Stimulated activated naive CD8-positive, alpha-beta T cell treated with anti-CD3 and anti-CD28 coated beads, Interleukin-15, Interleukin-2, amounts not matched to agents 100 ng/mL and 50 ng/mL, for 24 hours (primary cell): ENCODE measurements around the gene PITPNM3.
"Not testable (repeated sequence)": the region's sequence is repeated elsewhere in the genome, so short reads cannot be mapped to it uniquely, and the experiment has no call there.

ENCODE experiments used
- H3K27ac Mint-ChIP-seq: one replicate; pipeline ENCODE4 v1.8.0; 2021; ENCODE audit warnings: mild to moderate bottlenecking, mixed read lengths
- H3K27me3 Mint-ChIP-seq: one replicate; pipeline ENCODE4 v1.8.0; 2021; ENCODE audit warnings: mixed read lengths
- H3K36me3 Mint-ChIP-seq: one replicate; pipeline ENCODE4 v1.8.0; 2021; ENCODE audit warnings: low read depth, mixed read lengths
- H3K4me1 Mint-ChIP-seq: one replicate; pipeline ENCODE4 v1.8.0; 2021; ENCODE audit warnings: low read depth, mixed read lengths
- H3K4me3 Mint-ChIP-seq: one replicate; pipeline ENCODE4 v1.8.0; 2021; ENCODE audit warnings: mild to moderate bottlenecking, mixed read lengths
- H3K9me3 Mint-ChIP-seq: one replicate; pipeline ENCODE4 v1.8.0; 2021; ENCODE audit warnings: mixed read lengths

The PITPNM3 gene

GRCh38 chr17:6583411-6583810, 27.1 kb upstream of the PITPNM3 start:
- no peak overlapping the region for H3K27ac Mint-ChIP-seq
- no peak overlapping the region for H3K4me3 Mint-ChIP-seq
- H3K36me3 Mint-ChIP-seq: peaks cover 76% of the 10 kb centered on the region
- peaks cover 4% of the 10 kb centered on the region for H3K9me3 Mint-ChIP-seq
- no peaks in the 10 kb centered on the region for H3K4me1 Mint-ChIP-seq
- H3K27me3 Mint-ChIP-seq: no peaks in the 10 kb centered on the region

- Mint-ChIP-seq H3K27me3 (no peaks in the 10 kb centered on the region), H3K4me1 (peaks cover 12% of the 10 kb centered on the region), H3K9me3 (no peaks in the 10 kb centered on the region), H3K27ac (no peak overlapping the region), H3K4me3 (no peak overlapping the region), H3K36me3 (peaks cover 66% of the 10 kb centered on the region)
Measured at GRCh38 chr17:6580625-6581024, 24.3 kb upstream of the PITPNM3 start.

DNA sequence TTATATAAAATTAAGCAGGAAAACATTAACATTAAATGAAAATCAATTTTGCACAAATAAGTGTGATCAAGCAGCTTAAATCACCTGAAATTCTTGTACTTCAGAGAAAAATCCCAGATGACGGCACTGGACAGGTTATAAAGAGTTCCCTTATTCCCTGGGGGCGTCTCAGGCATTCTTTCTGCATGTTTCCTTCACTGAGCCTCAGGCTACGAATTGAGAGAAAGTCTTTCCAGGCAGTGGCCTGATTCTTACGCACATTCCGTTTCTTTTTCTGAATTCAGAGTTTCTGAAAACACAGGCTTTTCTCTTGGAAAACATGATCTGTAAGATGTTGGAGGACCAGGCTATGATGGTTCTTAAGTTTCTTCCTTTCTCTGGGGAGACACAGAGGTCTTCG, 22.1 kb upstream of the PITPNM3 start:
- Mint-ChIP-seq H3K4me1 (peaks cover 27% of the 10 kb centered on the region), H3K27me3 (no peaks in the 10 kb centered on the region), H3K36me3 (peaks cover 44% of the 10 kb centered on the region), H3K4me3 (no peak overlapping the region), H3K27ac (no peak overlapping the region), H3K9me3 (no peaks in the 10 kb centered on the region)

DNA sequence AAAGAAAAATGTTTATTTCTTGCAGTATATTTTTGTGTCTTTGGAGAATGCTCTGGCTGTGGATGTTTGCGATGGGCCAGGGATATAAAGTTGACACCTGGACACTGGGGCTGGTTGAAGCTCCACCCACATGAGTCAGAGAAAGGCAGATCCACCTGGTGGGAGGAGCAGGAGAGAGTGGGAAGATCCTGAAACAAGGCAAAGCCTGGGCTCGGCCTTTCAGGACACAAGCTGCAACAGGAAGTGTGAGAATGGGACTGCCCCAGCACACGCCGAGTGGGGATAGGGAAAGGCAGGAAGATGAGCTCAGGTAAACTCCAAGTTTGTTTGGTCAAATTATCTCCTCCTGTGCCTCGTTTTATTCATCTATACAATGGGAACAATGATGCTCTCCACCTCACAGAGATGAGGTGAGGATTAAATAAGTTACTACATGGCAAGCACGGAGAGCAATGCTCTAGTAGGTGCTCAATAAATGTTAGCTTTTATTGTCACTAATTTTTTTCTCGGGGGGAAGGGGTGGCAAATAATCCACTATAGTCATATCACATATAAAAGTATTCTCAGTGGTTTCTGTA, 21.4 kb upstream of the PITPNM3 start:
- no peaks in the 10 kb centered on the region for H3K9me3 Mint-ChIP-seq
- no peak overlapping the region for H3K4me3 Mint-ChIP-seq
- no peak overlapping the region for H3K27ac Mint-ChIP-seq
- peaks cover 27% of the 10 kb centered on the region for H3K4me1 Mint-ChIP-seq
- no peaks in the 10 kb centered on the region for H3K27me3 Mint-ChIP-seq
- H3K36me3 Mint-ChIP-seq: peaks cover 37% of the 10 kb centered on the region

GRCh38 chr17:6576038-6576785, 19.9 kb upstream of the PITPNM3 start:
- H3K9me3 Mint-ChIP-seq: no peaks in the 10 kb centered on the region
- no peak overlapping the region for H3K27ac Mint-ChIP-seq
- H3K36me3 Mint-ChIP-seq: peaks cover 26% of the 10 kb centered on the region
- peaks cover 27% of the 10 kb centered on the region for H3K4me1 Mint-ChIP-seq
- no peaks in the 10 kb centered on the region for H3K27me3 Mint-ChIP-seq
- no peak overlapping the region for H3K4me3 Mint-ChIP-seq

DNA sequence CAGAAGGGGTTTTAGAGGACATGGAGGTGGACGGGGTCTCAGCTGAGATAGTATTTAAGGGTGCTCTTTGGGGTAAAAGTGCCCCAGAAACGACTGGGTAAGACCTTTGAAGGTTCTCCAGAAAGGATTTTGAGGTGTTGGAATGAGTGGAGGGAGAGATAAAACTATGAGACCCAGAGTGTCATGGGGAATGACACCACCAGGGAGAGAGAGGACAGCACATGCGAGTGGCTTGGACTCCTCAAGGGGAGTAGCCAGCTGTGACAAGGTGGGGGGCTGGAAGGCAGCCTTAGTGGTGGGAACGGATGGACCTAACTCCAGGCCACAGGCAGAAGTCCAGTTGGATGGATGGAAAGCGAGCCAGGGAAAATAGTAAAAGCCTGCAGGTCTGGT, 19.2 kb upstream of the PITPNM3 start:
- Mint-ChIP-seq H3K27me3 (no peaks in the 10 kb centered on the region), H3K4me3 (peak overlapping the region; percentile 24), H3K36me3 (peaks cover 26% of the 10 kb centered on the region), H3K4me1 (peaks cover 27% of the 10 kb centered on the region), H3K27ac (peak overlapping the region; percentile 69), H3K9me3 (no peaks in the 10 kb centered on the region)

GRCh38 chr17:6574687-6575595, 18.6 kb upstream of the PITPNM3 start:
- H3K4me1 Mint-ChIP-seq: peaks cover 27% of the 10 kb centered on the region
- H3K36me3 Mint-ChIP-seq: peaks cover 26% of the 10 kb centered on the region
- H3K4me3 Mint-ChIP-seq: peak overlapping the region; percentile 24
- H3K27ac Mint-ChIP-seq: peak overlapping the region; percentile 69
- H3K27me3 Mint-ChIP-seq: no peaks in the 10 kb centered on the region
- no peaks in the 10 kb centered on the region for H3K9me3 Mint-ChIP-seq

- Mint-ChIP-seq H3K4me1 (peaks cover 27% of the 10 kb centered on the region), H3K27me3 (no peaks in the 10 kb centered on the region), H3K27ac (no peak overlapping the region)
Measured at GRCh38 chr17:6573982-6574686, 17.8 kb upstream of the PITPNM3 start.

GRCh38 chr17:6573495-6573894, 17.1 kb upstream of the PITPNM3 start:
- H3K9me3 Mint-ChIP-seq, H3K4me3 Mint-ChIP-seq, H3K27me3 Mint-ChIP-seq, H3K27ac Mint-ChIP-seq: not testable (repeated sequence)
- Mint-ChIP-seq H3K4me1 (peaks cover 27% of the 10 kb centered on the region), H3K36me3 (peaks cover 14% of the 10 kb centered on the region)

More at GRCh38 chr17:6573982-6574686, 17.8 kb upstream of the PITPNM3 start:
- no peaks in the 10 kb centered on the region for H3K9me3 Mint-ChIP-seq
- no peak overlapping the region for H3K4me3 Mint-ChIP-seq
- H3K36me3 Mint-ChIP-seq: peaks cover 20% of the 10 kb centered on the region

DNA sequence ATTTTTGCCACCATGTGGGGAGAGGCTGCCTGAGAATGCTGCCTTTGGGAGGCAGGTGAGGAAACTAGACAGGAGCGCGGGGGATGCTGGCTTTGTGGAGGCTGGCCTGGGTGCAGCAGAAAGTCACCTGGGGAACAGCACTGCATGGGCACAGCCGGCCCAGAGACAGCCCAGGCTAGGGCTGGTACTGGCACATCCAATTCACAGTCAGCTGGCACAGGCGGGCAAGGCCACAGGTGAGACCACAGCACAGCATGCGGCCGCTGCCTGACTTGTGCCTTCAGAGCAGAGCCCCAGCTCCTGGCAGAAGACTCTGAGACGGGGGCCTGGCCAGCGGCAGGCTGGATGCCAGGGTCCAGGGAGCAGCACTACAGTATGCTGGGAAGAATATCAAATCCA, 16.6 kb upstream of the PITPNM3 start:
- Mint-ChIP-seq H3K27ac (no peak overlapping the region), H3K36me3 (peaks cover 9% of the 10 kb centered on the region), H3K4me1 (peaks cover 27% of the 10 kb centered on the region), H3K4me3 (no peak overlapping the region), H3K27me3 (no peaks in the 10 kb centered on the region), H3K9me3 (no peaks in the 10 kb centered on the region)

DNA sequence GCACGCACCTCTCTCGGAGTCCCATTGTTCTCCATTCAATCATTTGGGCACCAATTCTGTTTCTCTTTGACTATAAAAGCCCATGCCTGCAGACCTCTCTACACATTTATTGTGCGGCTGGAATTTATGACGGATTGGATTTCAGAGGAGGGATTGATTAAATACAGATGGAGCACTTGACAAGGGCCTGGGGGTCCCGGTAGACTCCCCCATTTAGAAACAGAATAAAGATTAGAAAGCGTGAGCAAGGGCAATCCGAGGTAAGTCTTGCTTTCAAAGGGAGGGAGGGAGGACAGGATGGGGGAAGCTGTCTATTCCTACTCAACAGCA, 15.1 kb upstream of the PITPNM3 start:
- Mint-ChIP-seq H3K27me3 (no peaks in the 10 kb centered on the region), H3K4me1 (peaks cover 23% of the 10 kb centered on the region), H3K4me3 (no peak overlapping the region), H3K9me3 (no peaks in the 10 kb centered on the region), H3K36me3 (no peaks in the 10 kb centered on the region), H3K27ac (no peak overlapping the region)

GRCh38 chr17:6570731-6571451, 14.5 kb upstream of the PITPNM3 start:
- Mint-ChIP-seq H3K36me3 (no peaks in the 10 kb centered on the region), H3K27ac (no peak overlapping the region), H3K9me3 (no peaks in the 10 kb centered on the region), H3K4me1 (peaks cover 18% of the 10 kb centered on the region), H3K27me3 (no peaks in the 10 kb centered on the region), H3K4me3 (no peak overlapping the region)

DNA sequence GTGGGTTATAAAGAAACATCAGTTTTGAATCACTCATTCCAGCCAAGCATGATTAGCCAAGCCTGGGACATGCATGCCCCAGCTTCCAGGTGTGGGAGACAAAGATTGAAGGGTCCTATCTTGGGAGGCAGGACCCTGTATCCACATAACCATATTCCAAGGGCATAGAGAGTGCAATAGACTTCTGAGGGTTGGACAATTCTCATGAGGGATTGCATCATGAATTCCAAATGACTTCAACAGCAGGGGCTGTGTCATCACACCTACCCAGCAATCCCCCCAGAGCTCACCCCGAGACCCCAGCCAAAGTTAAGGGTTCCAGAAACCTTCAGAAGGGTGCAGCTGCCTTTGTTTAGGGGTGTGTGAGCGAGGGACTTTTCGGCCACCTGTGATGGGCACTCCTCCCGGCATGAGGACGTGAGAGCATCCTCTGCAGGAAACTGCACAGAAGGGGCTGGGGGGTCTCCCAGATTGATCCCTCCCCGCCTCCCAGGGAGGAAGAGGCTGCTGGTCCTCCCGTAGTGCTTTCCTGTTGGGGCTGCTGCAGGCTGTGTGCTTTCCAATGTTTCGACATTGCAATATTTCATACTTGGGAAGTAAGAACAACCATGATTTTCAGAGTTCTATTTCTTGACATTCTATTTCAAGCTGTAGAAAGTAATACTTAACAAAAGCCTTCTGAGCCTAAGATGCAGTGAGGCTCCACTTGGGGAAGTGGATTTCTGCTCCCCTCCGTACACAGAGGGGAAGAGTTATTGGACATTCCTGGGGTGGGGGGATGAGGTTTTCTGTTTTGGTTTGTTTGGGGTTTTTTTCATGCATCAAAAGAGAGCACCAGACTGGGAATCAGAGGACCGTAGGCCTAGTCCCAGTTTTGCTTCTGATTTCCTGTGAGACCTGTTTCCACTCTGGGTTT, 13.3 kb upstream of the PITPNM3 start:
- H3K4me3 Mint-ChIP-seq: no peak overlapping the region
- peaks cover 3% of the 10 kb centered on the region for H3K27me3 Mint-ChIP-seq
- H3K36me3 Mint-ChIP-seq: no peaks in the 10 kb centered on the region
- peaks cover 5% of the 10 kb centered on the region for H3K4me1 Mint-ChIP-seq
- no peaks in the 10 kb centered on the region for H3K9me3 Mint-ChIP-seq
- H3K27ac Mint-ChIP-seq: no peak overlapping the region
